ENCODE measurements around the gene SYK.

DNA sequence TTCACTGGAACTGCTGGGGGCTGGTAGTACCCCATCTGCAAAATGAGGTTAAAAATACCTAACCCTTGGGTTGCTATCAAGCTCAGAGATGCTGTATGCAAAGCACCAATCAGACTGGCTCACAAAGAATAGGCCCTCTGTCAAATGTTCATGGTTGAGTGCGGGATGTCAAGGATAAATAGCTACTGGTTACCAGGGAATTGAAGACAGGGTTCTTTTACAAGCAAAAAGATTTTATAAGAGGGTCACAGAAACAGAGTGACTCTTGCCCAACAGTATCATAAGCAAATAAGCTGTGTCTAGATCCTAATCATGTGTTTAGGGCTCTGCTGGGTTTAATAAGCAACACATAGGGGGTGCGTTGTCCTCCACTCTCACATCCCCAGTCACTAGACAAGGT is 11.9 kb downstream of the SYK start:
- TF ChIP-seq, protein P1, sequence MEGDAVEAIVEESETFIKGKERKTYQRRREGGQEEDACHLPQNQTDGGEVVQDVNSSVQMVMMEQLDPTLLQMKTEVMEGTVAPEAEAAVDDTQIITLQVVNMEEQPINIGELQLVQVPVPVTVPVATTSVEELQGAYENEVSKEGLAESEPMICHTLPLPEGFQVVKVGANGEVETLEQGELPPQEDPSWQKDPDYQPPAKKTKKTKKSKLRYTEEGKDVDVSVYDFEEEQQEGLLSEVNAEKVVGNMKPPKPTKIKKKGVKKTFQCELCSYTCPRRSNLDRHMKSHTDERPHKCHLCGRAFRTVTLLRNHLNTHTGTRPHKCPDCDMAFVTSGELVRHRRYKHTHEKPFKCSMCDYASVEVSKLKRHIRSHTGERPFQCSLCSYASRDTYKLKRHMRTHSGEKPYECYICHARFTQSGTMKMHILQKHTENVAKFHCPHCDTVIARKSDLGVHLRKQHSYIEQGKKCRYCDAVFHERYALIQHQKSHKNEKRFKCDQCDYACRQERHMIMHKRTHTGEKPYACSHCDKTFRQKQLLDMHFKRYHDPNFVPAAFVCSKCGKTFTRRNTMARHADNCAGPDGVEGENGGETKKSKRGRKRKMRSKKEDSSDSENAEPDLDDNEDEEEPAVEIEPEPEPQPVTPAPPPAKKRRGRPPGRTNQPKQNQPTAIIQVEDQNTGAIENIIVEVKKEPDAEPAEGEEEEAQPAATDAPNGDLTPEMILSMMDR (IDR thresholded peaks at IDR 0.05): no peak
- no peak for TF ChIP-seq ZFX (IDR thresholded peaks at IDR 0.05; ENCODE audit: borderline replicate concordance)
